CMK (cell line): ENCODE measurements around the gene OR2Y1.
"Not testable (repeated sequence)": the region's sequence is repeated elsewhere in the genome, so short reads cannot be mapped to it uniquely, and the experiment has no call there.

Experiments
- DNase-seq: peaks from one replicate; pipeline ENCODE4 v3.0.0-alpha.2; 2010; ENCODE audit warnings: low read depth

Gene OR2Y1

GRCh38 chr5:180739958-180740357 lies at the start of gene OR2Y1:
TSS of gene OR2Y1 (minus strand) at chr5:180740058. CDS start at chr5:180740058, 0 bp downstream.
- no peak for DNase-seq

GRCh38 chr5:180788651-180789410 lies 49.0 kb upstream of the OR2Y1 start:
- DNase-seq, result not testable (repeated sequence)

- DNase-seq, result no peak
Measured at GRCh38 chr5:180787711-180788431, 48.0 kb upstream of the OR2Y1 start.

GRCh38 chr5:180786531-180787398 lies 46.9 kb upstream of the OR2Y1 start:
- no peak for DNase-seq

- DNase-seq, result no peak
Measured at GRCh38 chr5:180785794-180786221, 46.0 kb upstream of the OR2Y1 start.

- DNase-seq, result no peak
Measured at GRCh38 chr5:180785121-180785781, 45.4 kb upstream of the OR2Y1 start.

GRCh38 chr5:180784497-180785097 lies 44.7 kb upstream of the OR2Y1 start:
- DNase-seq, result no peak

- no peak for DNase-seq
Measured at GRCh38 chr5:180783340-180784052, 43.6 kb upstream of the OR2Y1 start.

GRCh38 chr5:180782748-180783147 lies 42.9 kb upstream of the OR2Y1 start:
- no peak for DNase-seq

GRCh38 chr5:180781900-180782326 lies 42.1 kb upstream of the OR2Y1 start:
- not testable (repeated sequence) for DNase-seq

- DNase-seq, result no peak
Measured at GRCh38 chr5:180779985-180780610, 40.2 kb upstream of the OR2Y1 start.

- DNase-seq, result no peak
Measured at GRCh38 chr5:180777475-180777874, 37.6 kb upstream of the OR2Y1 start.

GRCh38 chr5:180776376-180776775 lies 36.5 kb upstream of the OR2Y1 start:
- no peak for DNase-seq

- DNase-seq, result no peak
Measured at GRCh38 chr5:180775624-180776023, 35.8 kb upstream of the OR2Y1 start.

GRCh38 chr5:180771839-180772238 lies 32.0 kb upstream of the OR2Y1 start:
- no peak for DNase-seq

GRCh38 chr5:180769821-180770220 lies 30.0 kb upstream of the OR2Y1 start:
- DNase-seq, result no peak

- no peak for DNase-seq
Measured at GRCh38 chr5:180755601-180756000, 15.7 kb upstream of the OR2Y1 start.

- no peak for DNase-seq
Measured at GRCh38 chr5:180744253-180744652, 4.4 kb upstream of the OR2Y1 start.

GRCh38 chr5:180742727-180743126 lies 2.9 kb upstream of the OR2Y1 start:
- DNase-seq, result no peak

GRCh38 chr5:180740953-180741352 lies 1.1 kb upstream of the OR2Y1 start:
- not testable (repeated sequence) for DNase-seq
